Right cardiac atrium (tissue), 5 donors: ENCODE measurements around the gene RNPEP. TPM values are rescaled to one million over a fixed set of nuclear protein-coding genes. Genes with fewer than 3 reads are reported as not detected.
"Not testable (repeated sequence)": the region's sequence is repeated elsewhere in the genome, so short reads cannot be mapped to it uniquely, and the experiment has no call there.

Experiments used
- ATAC-seq, 2 donors: fragments of 200-7000 bp; cut with Tn5 transposase; one replicate each; pipeline versions ENCODE4 v1.8.0 to v1.9.1; 2020; ENCODE audit warnings: moderate library complexity in 2 of 2, mild to moderate bottlenecking in 1 of 2
- DNase-seq, 3 donors: peaks; one replicate each; pipeline ENCODE4 v3.0.0-alpha.2; 2020
- H3K27ac ChIP-seq: one replicate; pipeline ENCODE4 v1.5.1; 2013; ENCODE audit warnings: mild to moderate bottlenecking, low read length, control low read depth, moderate library complexity
- H3K27me3 ChIP-seq: one replicate; pipeline ENCODE4 v1.6.1; 2013; ENCODE audit not compliant: control insufficient read depth, insufficient read depth
- H3K4me1 ChIP-seq: one replicate; pipeline ENCODE4 v1.6.1; 2013; ENCODE audit warnings: low read length; ENCODE audit not compliant: control insufficient read depth, insufficient read depth
- H3K4me3 ChIP-seq: one replicate; pipeline ENCODE4 v1.5.1; 2013; ENCODE audit warnings: low read length, control low read depth
- H3K9me3 ChIP-seq: one replicate; pipeline ENCODE4 v1.6.1; 2013; ENCODE audit warnings: low read length; ENCODE audit not compliant: control insufficient read depth
- WGBS: extraction: QIAGEN DNeasy Blood & Tissue Kit; methylation state at CpG from one replicate; pipeline ENCODE4 v1.1.7; 2013; 5-methylcytosine and 5-hydroxymethylcytosine counted together
- intact Hi-C, 4 donors: fragments of 100-400 bp; cut with DNase I; formaldehyde crosslinking; loops; one replicate each; pipeline versions ENCODE4 v1.11.0 to v1.14.0; 2022 to 2023
- long read RNA-seq, 4 donors: library from polyadenylated mRNA; unstranded; transcript quantifications; one replicate each; pipeline ENCODE4 v2.0.0, GENCODE V29; 2020 to 2021
- polyA plus RNA-seq: library from polyadenylated mRNA; stranded (reverse); fragments of 200-250 nt; gene quantifications from one replicate; pipeline ENCODE4 v1.2.3, GENCODE V29; 2013
- total RNA-seq, 4 donors: library from RNA; stranded (reverse); fragmentation: NEBNext Ultra II Directional; extraction: Animal tissue kit (Norgen Biotek cat#: 25700); gene quantifications; one replicate each; pipeline ENCODE4 v1.2.1, GENCODE V29; 2021
- donor health status: healthy with polysubstance abuse.
- donor health status: DM: no; HTN: yes; CAD: no.
- donor health status: DM: no; HTN: no; CAD: no.
- donor health status: DM: no; HTN: yes; CAD: no; lungs with severe emphysema.
- donor health status: DM: yes; HTN: yes; CAD: no.

Gene RNPEP, protein sequence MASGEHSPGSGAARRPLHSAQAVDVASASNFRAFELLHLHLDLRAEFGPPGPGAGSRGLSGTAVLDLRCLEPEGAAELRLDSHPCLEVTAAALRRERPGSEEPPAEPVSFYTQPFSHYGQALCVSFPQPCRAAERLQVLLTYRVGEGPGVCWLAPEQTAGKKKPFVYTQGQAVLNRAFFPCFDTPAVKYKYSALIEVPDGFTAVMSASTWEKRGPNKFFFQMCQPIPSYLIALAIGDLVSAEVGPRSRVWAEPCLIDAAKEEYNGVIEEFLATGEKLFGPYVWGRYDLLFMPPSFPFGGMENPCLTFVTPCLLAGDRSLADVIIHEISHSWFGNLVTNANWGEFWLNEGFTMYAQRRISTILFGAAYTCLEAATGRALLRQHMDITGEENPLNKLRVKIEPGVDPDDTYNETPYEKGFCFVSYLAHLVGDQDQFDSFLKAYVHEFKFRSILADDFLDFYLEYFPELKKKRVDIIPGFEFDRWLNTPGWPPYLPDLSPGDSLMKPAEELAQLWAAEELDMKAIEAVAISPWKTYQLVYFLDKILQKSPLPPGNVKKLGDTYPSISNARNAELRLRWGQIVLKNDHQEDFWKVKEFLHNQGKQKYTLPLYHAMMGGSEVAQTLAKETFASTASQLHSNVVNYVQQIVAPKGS
- 10 to 100 TPM; 14.1 to 19.4 (median 18.7) TPM for total RNA-seq
- polyA plus RNA-seq = 15.6 TPM
- long read RNA-seq, donor 1, transcript RNPEP-201 (11 exons, 2,427 nt) = major isoform, 53 of 61 reads
- long read RNA-seq, donor 1, partial matches to known transcripts = 2 of 61 reads
- long read RNA-seq, donor 1, other reads (novel, unspliced or antisense) = 6 of 61 reads
- long read RNA-seq, donor 2, transcript RNPEP-201 (11 exons, 2,427 nt) = major isoform, 22 of 24 reads
- long read RNA-seq, donor 2, partial matches to known transcripts = 0 of 24 reads
- long read RNA-seq, donor 2, other reads (novel, unspliced or antisense) = 2 of 24 reads
- long read RNA-seq, donor 3, partial matches to known transcripts = 2 of 8 reads
- long read RNA-seq, donor 3, other reads (novel, unspliced or antisense) = 4 of 8 reads
- long read RNA-seq, donor 4, transcript RNPEP-201 (11 exons, 2,427 nt) = major isoform, 20 of 21 reads
- long read RNA-seq, donor 4, partial matches to known transcripts = 1 of 21 reads
- long read RNA-seq, donor 4, other reads (novel, unspliced or antisense) = 0 of 21 reads

DNA sequence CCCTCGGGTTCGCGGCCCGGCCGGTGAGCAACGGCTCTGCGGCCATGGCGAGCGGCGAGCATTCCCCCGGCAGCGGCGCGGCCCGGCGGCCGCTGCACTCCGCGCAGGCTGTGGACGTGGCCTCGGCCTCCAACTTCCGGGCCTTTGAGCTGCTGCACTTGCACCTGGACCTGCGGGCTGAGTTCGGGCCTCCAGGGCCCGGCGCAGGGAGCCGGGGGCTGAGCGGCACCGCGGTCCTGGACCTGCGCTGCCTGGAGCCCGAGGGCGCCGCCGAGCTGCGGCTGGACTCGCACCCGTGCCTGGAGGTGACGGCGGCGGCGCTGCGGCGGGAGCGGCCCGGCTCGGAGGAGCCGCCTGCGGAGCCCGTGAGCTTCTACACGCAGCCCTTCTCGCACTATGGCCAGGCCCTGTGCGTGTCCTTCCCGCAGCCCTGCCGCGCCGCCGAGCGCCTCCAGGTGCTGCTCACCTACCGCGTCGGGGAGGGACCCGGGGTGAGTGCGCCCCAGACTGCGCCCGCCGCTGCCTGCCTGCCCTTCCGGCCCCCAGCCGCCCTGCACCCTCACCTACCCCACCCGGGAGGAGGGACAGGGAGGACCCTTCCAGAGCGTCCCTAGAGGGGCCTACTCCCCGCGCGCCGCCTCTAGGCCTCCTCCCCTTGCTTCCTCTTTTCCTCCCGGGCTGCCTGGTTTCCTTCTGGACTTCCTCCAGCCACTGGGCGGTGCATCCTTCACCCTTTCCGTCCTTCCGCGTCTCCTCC, at the start of gene RNPEP:
Gene RNPEP (plus strand): TSS at position 26 of the 757 bp plus-strand sequence. CDS start 19 bp downstream, at position 45.
- H3K9me3 ChIP-seq = no peaks in the 10 kb centered on the region
- intact Hi-C loops = no loop called here
- peak within 1 kb of the TSS; percentile 90 for H3K27ac ChIP-seq
- under 1% methylated on average over 80 of the region's 80 CpGs for WGBS
- peak within 1 kb of the TSS; percentile 89 for H3K4me3 ChIP-seq
- ATAC-seq = peak; percentile 92
- no peaks in the 10 kb centered on the region for H3K27me3 ChIP-seq
- DNase-seq = peak; percentile 85 to 91 (median 89)
- peaks cover 2% of the 10 kb centered on the region for H3K4me1 ChIP-seq

DNA sequence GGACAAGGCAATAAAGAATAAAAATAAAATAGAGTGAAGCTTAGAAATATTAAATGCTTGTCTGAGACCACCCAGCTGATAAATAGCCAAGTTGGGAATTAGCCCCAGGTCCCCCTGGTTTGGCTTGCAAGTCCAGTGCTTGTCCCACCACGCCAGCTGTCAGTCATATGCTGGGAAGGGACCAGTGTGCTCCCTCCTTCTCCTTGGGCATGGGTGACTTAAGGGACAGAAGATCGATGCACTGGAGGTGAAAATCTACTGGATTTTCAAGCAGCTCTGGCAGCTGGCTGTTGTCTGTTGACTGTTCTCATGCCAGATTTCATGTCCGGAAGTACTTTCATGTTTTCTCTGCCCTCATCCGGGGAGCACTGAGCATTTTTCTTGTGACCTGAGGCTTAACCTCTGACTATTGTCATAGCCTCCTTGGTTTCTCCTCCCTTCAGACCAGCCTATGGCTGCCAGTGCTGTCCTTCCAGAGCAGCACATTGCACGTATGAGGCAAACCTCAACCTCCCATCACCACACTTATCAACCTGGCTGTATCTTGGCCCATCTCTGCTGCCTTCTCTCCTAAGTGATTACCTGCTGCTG, 48.5 kb upstream of the RNPEP start:
- ATAC-seq (no peak), DNase-seq (no peak)
- WGBS = 52% methylated on average over 5 of the region's 5 CpGs
- Histone ChIP-seq H3K27me3 (no peaks in the 10 kb centered on the region), H3K4me3 (no peak overlapping the region), H3K9me3 (no peaks in the 10 kb centered on the region), H3K27ac (no peak overlapping the region), H3K4me1 (peaks cover 9% of the 10 kb centered on the region)
- intact Hi-C loops = no loop called here

DNA sequence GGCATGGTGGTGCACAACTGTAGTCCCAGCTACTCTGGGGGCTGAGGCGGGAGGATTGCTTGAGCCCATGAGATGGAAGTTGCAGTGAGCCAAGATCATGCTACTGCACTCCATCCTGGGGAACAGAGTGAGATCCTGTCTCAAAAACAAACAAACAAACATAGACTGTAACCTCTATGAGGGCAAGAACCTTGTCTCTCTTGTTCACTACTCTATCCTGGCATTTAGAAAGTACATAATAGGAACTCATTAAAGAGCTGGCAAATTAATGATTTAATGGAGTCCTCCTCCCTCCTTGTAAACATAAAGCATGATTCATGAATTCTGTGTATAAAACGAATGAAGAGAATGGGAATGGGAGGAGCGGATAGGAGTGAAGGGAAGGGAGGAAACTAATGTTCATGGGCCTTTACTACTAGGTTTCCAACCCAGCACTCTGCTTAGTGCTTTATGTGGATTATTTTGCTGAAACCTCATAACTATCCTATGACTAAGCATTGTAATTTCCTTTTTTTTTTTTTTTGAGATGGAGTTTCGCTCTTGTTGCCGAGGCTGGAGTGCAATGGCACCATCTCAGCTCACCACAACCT, 44.7 kb upstream of the RNPEP start:
- DNase-seq (no peak), ATAC-seq (peak in 1 of 2 donors; percentile 23)
- no peak overlapping the region for H3K4me3 ChIP-seq
- H3K4me1 ChIP-seq = peaks cover 12% of the 10 kb centered on the region
- H3K27ac ChIP-seq = no peak overlapping the region
- intact Hi-C loops = no loop called here
- no peaks in the 10 kb centered on the region for H3K27me3 ChIP-seq
- H3K9me3 ChIP-seq = no peaks in the 10 kb centered on the region
- WGBS = 64% methylated on average over 5 of the region's 5 CpGs

DNA sequence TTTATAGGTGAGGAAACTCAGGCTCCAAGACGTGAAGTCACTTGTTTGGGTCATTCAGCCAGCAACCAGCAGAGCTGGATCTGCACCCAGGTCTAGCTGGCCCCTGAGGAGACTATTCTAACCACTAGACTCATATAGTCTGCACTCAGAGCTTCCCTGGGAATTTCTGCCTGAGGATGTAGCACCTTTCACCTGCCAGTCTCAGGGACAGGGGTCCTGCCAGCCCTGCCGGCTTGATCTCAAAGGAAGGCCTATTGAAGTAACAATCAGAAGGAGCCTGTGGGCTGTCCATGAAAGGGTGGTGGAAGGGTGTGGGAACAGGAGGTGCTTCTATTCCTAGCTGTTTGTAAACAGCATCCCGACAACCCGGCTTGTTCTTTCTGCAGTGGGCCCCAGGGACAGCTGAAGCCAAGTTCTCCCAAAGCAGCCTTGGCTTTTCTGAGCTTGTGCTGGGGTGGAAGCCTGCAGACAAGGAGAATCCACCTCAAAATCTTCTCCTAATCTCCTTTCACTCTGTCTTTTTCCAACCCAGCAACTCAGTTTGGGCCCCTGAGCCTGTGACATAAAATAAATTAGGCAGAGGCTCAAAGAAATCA, 43.9 kb upstream of the RNPEP start:
- Histone ChIP-seq H3K27ac (peak overlapping the region; percentile 80), H3K9me3 (no peaks in the 10 kb centered on the region), H3K4me1 (peaks cover 12% of the 10 kb centered on the region), H3K4me3 (no peak overlapping the region), H3K27me3 (no peaks in the 10 kb centered on the region)
- DNase-seq (no peak), ATAC-seq (peak; percentile 38 to 63)
- 36% methylated on average over 4 of the region's 4 CpGs for WGBS
- intact Hi-C loops = no loop called here

DNA sequence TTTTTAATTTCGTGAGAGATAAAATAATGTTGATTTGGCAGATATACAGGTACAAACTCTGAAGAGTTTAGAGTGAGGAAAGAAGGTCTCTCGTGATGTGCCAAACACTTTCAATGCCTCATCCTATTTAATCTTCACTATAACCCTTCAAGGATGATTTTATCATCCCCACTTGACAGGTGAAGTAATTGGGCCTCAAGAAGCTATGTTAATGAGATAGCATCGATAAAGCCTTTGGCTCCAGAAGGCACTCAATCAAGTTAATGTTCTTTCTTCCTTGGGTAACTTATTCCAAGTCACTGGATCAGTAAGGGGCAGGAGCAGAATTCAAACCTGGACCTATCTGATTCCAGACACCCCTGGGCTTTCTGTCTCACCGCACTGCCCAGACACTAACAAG, 43.3 kb upstream of the RNPEP start:
- DNase-seq (no peak), ATAC-seq (no peak)
- peaks cover 11% of the 10 kb centered on the region for H3K4me1 ChIP-seq
- intact Hi-C loops = no loop called here
- no peaks in the 10 kb centered on the region for H3K27me3 ChIP-seq
- WGBS = 45% methylated on average over 4 of the region's 4 CpGs
- H3K27ac ChIP-seq = peak overlapping the region; percentile 36
- no peak overlapping the region for H3K4me3 ChIP-seq
- no peaks in the 10 kb centered on the region for H3K9me3 ChIP-seq

DNA sequence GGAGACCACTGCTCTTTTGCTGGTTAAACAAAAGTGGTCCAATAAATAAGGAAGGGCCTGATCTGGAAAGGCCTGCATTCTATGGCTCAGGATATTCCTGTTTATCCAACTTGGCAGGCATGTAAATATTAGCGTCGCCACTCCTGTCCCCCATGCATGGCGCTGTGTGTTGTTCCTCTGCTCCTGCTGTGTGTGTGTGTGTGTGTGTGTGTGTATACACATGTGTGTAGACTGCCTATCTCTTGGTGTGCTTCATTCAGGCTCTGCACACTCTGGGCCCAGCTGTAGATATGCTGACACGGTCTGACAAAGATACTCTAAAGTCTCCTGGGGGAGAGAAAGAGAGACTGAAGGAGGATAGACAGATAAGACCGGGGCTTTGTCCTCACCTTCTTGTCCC, 42.9 kb upstream of the RNPEP start:
- DNase-seq = no peak
- H3K4me1 ChIP-seq = peaks cover 12% of the 10 kb centered on the region
- peak overlapping the region; percentile 36 for H3K27ac ChIP-seq
- no peaks in the 10 kb centered on the region for H3K27me3 ChIP-seq
- intact Hi-C loops = no loop called here
- no peaks in the 10 kb centered on the region for H3K9me3 ChIP-seq
- no peak for ATAC-seq
- H3K4me3 ChIP-seq = no peak overlapping the region
- WGBS = 55% methylated on average over 5 of the region's 5 CpGs

DNA sequence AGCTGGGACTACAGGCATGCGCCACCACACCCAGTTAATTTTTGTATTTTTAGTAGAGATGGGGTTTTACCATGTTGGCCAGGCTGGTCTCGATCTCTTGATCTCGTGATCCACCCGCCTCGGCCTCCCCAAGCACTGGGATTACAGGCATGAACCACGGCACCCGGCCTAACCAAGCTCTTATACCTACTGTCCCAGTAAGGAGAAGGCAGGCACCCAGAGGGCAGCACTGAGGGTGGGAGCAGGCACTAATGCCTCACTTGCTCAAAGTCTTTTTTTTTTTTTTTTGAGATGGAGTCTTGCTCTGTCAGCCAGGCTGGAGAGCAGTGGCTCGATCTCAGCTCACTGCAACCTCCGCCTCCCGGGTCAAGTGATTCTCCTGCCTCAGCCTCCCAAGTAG, 42.1 kb upstream of the RNPEP start:
- H3K27ac ChIP-seq, ATAC-seq, H3K27me3 ChIP-seq, H3K9me3 ChIP-seq, intact Hi-C loops, H3K4me3 ChIP-seq: not testable (repeated sequence)
- H3K4me1 ChIP-seq = peaks cover 12% of the 10 kb centered on the region
- peak in 1 of 3 donors; percentile 55 for DNase-seq
- 94% methylated on average over 10 of the region's 10 CpGs for WGBS

DNA sequence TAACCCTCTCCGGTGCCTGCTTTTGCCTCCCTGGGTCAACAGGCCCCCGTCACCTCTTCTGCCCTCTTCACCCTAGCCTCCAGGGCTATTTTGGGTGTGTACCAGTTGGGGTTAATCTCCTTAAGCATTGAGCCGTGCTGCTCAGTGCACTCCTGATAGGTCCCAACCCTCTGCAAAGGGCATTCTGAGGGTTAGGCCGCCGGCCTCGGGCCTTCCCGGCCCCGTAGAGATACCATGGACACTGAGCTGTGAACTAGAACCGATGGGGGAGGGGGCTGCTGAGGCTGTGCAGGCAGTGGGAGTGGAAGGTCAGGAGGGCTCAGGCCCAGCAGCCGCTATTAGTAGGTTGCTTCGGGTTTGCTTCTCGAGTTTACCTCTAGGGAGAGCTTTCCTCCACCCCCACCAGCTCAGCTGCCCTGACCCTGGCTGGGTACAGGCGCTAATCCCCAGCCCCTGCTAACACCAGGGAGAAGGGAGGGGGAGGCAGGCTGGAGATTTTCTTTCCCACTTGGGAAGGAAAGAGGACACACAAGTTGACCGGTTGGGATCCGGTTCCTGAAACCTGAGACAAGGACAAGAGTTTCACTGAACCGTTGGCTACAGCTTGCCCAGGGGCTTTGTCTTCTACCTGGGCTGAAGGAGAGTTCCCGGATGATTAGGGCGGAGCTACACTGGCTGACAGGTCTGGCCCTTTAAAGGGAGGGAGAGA, 40.9 kb upstream of the RNPEP start:
- DNase-seq (no peak), ATAC-seq (peak in 1 of 2 donors; percentile 6)
- H3K27ac ChIP-seq = peak overlapping the region; percentile 40
- H3K27me3 ChIP-seq = no peaks in the 10 kb centered on the region
- H3K9me3 ChIP-seq = no peaks in the 10 kb centered on the region
- intact Hi-C loops = no loop called here
- peaks cover 12% of the 10 kb centered on the region for H3K4me1 ChIP-seq
- WGBS = 45% methylated on average over 18 of the region's 18 CpGs
- peak overlapping the region; percentile 3 for H3K4me3 ChIP-seq

DNA sequence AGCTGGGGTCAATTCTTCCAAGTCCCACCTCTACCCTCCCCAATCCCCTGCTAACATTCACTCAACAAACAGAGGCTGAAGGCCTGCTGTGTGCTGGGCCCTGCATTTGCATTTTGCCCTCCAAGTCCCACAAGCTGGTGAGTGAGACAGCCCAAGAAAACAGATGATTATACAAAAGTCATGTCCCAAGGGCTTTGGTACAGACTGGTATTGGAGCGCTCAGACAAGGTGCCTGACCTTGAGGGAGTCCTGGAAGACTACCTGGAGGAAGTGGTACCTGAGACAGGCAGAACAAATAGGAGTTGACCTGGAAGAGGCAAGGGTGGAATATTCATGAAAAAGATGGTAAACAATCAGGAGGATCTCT, 40.3 kb upstream of the RNPEP start:
- H3K4me3 ChIP-seq = peak overlapping the region; percentile 3
- DNase-seq = no peak
- WGBS = 87% methylated on average over 1 of the region's 1 CpG
- no peaks in the 10 kb centered on the region for H3K9me3 ChIP-seq
- H3K27ac ChIP-seq = no peak overlapping the region
- no peaks in the 10 kb centered on the region for H3K27me3 ChIP-seq
- intact Hi-C loops = no loop called here
- no peak for ATAC-seq
- H3K4me1 ChIP-seq = peaks cover 12% of the 10 kb centered on the region
